ENCODE measurements around the gene IDH3B. TPM values are rescaled to one million over a fixed set of nuclear protein-coding genes. Genes with fewer than 3 reads are reported as not detected.
"Not testable (repeated sequence)": the region's sequence is repeated elsewhere in the genome, so short reads cannot be mapped to it uniquely, and the experiment has no call there.

IDH3B gene
- polyA plus RNA-seq, 10 donors: 88.5 to 104 (median 96.1) TPM

- no peak for DNase-seq
Measured at GRCh38 chr20:2696646-2697045, 32.6 kb upstream of the IDH3B start.

DNA sequence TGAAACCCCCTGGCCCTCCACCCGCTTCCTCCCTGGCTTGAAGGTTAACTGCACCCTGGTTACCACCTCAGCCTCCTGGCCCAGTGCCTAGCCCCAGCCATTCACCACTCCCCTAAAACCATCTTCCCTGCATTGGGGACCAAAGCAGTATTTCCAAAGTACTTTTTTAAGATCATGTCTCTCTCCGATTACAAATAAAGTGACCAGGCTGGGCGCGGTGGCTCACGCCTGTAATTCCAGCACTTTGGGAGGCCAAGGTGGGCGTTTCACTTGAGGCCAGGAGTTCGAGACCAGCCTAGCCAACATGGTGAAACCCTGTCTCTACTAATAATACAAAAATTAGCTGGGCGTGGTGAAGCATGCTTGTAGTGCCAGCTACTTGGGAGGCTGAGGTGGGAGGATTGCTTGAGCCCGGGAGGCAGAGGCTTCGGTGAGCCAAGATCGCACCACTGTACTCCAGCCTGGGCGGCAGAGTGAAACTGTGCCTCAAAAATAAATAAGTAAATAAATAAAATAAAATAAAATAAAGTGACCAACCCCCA, 32.0 kb upstream of the IDH3B start:
- not testable (repeated sequence) for DNase-seq

GRCh38 chr20:2695206-2695983, 31.4 kb upstream of the IDH3B start:
- no peak for DNase-seq

DNA sequence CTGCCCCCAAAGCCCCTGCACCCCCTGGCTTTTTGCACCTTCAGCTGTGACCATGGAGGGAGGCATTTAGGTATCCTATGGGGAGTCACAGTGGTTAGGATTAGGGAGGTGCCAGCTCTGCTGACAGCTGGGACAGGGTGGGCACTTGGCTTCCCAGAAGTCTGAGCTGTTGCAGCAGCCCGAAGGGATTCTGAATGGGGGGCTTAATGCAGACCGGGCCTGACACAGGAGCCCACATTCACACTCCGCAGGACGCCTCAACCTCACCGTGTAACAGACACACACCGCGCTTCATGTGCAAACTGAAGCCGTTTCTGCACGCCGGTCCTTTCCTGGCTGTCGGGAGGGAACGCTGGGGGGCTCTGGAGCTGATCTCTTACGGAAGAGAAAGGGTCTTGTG, 30.5 kb upstream of the IDH3B start:
- DNase-seq: no peak

DNA sequence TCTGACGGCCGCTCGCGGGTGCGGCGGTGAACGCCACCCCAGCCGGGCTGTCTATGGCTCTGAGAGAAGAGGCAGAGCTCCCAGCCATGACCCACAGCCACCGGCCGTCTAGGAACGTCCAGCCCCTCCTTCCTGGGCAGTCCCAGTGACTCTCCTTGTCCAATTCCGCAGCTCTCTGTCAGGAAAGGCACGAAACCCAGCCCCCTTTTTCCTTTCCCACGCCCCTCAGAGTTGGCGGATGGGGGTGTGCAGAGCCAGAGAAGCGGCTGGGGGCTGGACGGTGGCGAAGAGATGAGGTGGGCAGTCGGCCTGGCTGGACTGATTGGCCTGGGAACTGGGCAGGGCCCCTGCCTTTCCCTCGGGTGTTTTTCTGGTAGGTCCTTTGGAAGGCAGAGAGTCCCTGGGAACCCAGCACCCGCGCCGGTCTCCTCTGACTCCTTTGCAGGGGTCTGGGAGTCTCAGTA, 30.0 kb upstream of the IDH3B start:
- peak in 1 of 3 donors; percentile 35 for DNase-seq

GRCh38 chr20:2693286-2694007, 29.4 kb upstream of the IDH3B start:
- DNase-seq: peak in 2 of 3 donors; percentile 18 to 62

DNA sequence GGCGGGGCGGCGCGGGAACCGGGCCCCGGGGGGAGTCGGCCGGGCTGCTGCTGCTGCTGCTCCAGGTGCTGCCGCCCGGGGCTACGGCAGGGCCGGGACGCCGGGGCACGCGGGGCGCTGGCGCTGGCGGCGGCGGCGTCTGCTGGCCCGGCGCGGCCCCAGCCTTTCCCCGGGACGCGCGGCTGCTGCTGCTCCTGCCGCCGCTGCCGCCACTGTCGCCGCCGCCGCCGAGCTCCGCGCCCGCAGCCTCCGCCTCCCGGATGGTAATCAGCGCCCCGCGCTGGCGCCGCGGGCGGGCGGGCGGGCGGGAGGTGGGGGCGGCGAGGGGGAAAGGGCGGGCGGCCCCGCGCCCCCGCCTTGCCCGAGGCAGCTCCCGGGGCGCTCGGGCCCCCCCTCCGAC, 28.9 kb upstream of the IDH3B start:
- no peak for DNase-seq

DNA sequence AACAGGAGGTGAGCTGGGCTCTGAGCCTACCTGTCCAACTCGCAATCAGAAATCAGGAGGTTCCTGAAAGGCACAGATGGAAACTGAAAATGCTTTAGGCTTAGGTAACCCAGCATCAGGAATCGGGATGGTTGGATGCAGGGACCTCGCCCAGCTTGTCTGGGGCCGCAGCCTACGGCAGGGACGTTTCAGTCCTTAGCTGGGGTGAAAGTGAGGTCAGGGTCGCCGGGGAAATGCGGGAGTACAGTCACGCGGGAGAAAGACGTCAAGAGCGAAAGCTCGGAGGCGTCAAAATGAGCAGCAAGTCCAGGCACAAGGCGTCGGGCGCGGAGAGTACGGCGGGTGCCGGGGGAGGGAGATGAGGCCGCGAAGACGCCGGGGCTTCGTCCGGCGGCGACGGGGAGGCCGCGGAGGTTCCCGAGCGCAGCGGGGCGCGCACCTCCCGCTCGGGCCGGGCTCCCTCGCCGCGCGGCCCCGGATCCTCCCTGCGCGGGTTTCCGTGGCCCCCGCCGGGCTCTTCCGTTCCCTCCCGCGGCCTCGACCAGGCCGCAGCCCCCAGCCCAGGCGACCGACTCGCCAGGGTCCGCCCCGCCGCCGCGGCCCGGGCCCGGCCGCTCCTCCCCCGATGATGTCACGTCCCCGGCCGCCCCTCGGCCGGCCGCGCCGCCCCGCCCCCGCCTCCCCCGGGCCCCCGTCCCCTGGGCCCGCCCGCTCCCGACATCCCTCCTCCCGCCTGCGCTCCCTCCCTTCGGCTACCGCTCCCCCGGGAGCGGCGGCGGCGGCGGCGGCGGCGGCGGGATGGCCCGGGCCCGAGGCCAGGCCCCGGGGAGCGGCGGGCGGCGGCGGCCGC, 28.2 kb upstream of the IDH3B start, which contains the start of gene EBF4:
Gene EBF4, plus strand, starts transcription at position 745 of the 850 bp plus-strand sequence. CDS start 866 bp downstream, outside the sequence.
- DNase-seq: peak in 2 of 3 donors; percentile 48 to 73

DNA sequence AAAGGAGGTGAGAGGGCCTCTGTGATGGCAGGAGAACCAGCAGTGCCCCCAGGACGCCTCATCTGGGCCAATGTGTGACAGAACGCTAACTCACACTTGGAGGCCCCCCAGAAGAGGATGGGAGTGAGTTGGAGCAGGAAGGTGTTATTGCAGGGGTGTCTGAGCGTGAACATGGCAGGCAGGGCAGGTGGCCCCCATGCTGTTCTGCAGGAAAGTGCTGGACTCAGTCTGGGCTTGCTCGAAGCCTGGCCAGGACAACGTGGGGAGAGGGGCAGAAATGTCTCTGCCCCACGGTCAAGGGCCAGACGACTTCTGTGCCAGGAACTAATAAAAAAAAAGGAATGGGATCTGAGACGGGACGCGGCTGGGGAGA, 27.6 kb upstream of the IDH3B start:
- peak in 1 of 3 donors; percentile 2 for DNase-seq

DNA sequence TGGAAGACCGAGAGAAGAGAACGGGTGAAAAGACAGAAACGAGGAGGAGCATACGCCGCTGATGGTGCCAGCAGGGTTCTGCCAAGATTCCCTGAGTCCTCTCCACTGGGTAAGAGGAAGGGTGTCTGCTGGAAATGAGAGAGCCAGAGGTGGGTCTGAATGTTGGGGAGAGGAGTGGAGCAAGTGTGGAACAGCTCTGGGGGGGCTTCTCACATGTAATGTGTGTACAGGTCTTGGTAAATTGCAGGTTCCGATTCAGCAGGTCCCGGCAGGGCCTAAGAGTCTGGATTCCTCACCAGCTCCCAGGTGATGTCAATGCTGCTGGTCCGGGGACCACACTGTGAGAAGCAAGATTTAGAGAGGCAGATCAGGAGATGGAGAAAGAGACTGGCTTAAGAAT, 27.1 kb upstream of the IDH3B start:
- no peak for DNase-seq

GRCh38 chr20:2690718-2691117, 26.7 kb upstream of the IDH3B start:
- DNase-seq: no peak

DNA sequence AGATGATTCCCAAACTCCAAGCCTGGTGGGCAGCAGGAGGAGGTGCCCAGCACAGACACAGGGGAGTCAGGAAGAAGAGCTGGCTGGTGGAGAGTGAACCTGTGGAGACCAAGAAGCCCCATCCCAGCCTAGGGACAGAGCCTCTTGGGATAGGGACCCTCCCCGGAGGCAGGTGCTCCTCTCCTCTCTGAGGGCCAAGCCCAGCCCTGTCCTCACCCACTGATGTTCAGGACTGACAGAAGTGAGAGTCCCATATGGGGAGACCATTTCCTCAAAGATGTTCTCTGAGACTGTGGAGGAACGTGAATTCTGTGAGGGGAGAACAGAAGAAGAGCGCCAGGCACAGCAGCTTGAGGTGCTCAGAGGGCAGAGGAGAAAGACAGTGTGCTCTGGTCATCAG, 26.2 kb upstream of the IDH3B start:
- DNase-seq: no peak

GRCh38 chr20:2688041-2688591, 24.1 kb upstream of the IDH3B start:
- DNase-seq: peak in 2 of 3 donors; percentile 29 to 57

DNA sequence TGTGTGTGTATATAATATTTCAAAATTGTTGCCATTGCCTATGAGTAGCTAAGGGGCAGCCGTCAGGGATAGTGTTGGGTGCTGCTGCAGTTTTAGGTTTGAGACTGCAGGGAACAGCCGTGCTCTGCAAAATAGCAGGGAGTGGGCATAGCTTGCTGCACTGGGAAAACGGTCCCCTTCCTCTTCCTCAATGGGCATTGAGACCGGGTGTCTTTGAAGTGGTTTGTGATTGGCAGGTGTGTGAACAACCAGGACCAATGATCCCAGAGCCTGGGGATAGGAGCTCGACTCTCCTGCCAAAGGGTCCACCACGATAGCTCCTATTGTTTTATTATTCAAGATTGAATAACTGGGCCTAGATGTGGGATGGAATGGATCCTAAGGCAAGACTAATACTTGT, 23.5 kb upstream of the IDH3B start:
- DNase-seq: no peak

DNA sequence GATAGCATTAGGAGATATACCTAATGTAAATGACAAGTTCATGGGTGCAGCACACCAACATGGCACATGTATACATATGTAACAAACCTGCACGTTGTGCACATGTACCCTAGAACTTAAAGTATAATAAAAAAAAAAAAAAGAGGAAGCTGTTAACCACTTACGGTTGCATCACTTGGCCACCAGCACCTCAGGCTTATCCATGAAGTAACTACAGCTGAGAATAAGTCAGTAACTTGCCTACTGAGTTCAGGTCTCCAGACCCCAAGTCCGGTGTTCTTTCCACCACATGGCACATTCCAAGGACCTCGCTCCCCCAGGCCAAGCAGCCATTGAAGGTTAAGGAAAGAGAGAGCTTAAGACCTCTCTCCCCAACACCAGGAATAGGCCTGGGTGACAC, 20.8 kb upstream of the IDH3B start:
- not testable (repeated sequence) for DNase-seq

DNA sequence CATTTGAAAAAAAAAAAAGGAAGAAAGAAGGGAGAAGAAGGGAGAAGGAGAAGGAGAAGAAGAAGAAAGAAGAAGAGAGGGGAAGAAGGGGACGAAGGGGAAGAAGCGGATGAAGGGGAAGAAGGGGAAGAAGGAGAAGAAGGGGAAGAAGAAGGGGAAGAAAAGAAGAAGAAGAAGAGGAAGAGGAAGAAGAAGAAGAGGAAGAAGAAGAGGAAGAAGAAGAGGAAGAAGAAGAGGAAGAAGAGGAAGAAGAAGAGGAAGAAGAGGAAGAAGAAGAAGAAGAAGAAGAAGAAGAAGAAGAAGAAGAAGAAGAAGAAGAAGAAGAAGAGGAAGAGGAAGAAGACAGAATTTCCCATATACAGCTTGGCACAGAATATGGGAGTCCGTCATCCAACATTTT, 18.0 kb upstream of the IDH3B start:
- not testable (repeated sequence) for DNase-seq

DNA sequence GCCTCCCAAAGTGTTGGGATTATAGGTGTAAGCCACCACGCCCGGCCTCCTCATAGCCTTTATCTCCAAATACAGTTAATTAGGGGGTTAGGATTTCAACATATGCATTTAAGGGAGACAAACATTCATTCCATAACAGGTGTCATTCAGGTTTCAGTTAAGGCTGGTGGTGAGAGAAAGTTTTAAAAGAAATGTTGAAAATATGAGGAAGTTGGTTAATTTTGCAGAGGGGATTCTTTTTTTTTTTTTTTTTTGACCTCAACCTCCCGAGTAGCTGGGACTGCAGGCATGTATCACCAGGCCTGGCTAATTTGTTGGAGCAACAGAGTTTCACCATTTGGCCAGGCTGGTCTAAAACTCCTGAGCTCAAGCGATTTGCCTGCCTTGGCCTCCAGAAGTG, 16.0 kb upstream of the IDH3B start:
- no peak for DNase-seq

GRCh38 chr20:2673453-2673852, 9.4 kb upstream of the IDH3B start:
- DNase-seq: no peak

DNA sequence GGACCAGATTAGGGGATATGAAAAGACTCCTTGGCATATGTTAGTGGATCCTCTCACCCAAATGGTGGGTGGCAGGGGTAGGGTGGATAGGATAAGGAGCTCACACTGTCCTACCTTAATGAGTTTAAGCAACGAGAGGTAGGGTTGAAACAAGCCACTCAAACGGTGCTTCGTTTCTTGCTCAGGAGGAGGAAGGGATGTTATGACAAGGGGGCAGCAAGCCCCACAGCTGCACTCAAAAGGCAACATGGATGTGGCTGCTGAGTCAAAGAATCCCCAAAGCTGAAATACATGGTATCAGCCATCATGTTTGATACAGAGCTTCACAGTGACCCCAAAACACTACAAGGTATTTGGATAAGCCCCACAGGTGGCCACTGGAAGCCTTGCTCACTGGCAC, 8.4 kb upstream of the IDH3B start:
- no peak for DNase-seq

DNA sequence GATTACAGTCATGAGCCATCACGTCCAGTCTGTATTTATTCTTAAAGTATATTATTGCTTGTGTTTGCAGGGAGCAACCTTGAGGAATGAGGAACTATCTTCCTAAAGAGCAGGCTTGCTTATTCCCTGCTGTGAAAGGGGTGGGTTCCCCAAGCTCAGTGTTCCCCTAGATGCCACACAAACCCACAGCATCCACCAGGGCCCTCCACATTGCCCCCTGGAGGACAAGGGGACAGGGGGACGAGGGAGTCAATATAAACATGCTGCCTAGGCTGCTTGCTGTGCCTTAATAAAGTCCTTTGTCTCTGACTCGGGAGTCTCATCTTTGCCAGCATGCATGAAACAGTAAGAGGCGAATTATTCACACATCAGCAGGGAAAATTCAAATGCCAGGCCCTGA, 8.0 kb upstream of the IDH3B start:
- no peak for DNase-seq

- DNase-seq: no peak
Measured at GRCh38 chr20:2663364-2663886, 591 bp downstream of the IDH3B start.
